Measurements from ENCODE around the gene FREY1. TPM values are rescaled to one million over a fixed set of nuclear protein-coding genes. Genes with fewer than 3 reads are reported as not detected.

FREY1 gene
- total and polyA plus RNA-seq, 2 donors (not counting 1 experiment from before 2014, with no cell fraction given), result 0.83 TPM; not detected in 1

- no peak overlapping the region for H2AFZ ChIP-seq (ENCODE audit: low read length)
- H3K27me3 ChIP-seq (ENCODE audit: control insufficient read depth, insufficient read depth, low read length), result no peaks in the 10 kb centered on the region
- TF ChIP-seq EZH2 (IDR thresholded peaks at IDR 0.05; ENCODE audit: low read length, missing control alignments), result no peak
- peak overlapping the region; percentile 35 for H3K9ac ChIP-seq (ENCODE audit: insufficient read depth, low read length)
- H3K4me1 ChIP-seq (ENCODE audit: control insufficient read depth, extremely low read depth, insufficient read depth, low read length), result peaks cover 31% of the 10 kb centered on the region
- H3K4me2 ChIP-seq (ENCODE audit: extremely low read depth, insufficient read depth, low read length), result peak overlapping the region; percentile 18
- peaks cover 17% of the 10 kb centered on the region for H3K36me3 ChIP-seq (ENCODE audit: control insufficient read depth, insufficient read depth, low read length)
- peak; percentile 82 to 95 for DNase-seq (ENCODE audit: low read depth in 2 of 2)
- H4K20me1 ChIP-seq (ENCODE audit: control insufficient read depth, extremely low read depth, insufficient read depth, low read length), result no peaks in the 10 kb centered on the region
- peak overlapping the region; percentile 93 for H3K27ac ChIP-seq (ENCODE audit: insufficient read depth, low read length)
- H3K79me2 ChIP-seq (ENCODE audit: control insufficient read depth, insufficient read depth, low read length), result peaks cover 6% of the 10 kb centered on the region
- H3K9me3 ChIP-seq (ENCODE audit: control insufficient read depth, insufficient read depth, low read depth, low read length), result no peaks in the 10 kb centered on the region
- H3K4me3 ChIP-seq (replicated peaks in 1 of 4; ENCODE audit: control extremely low read depth in 1 of 4, insufficient read depth in 1 of 4, low read depth in 3 of 4, low read length in 4 of 4), result no peak overlapping the region
These were observed 49.1 kb downstream of the FREY1 start for GRCh38 chr11:45857961-45858474.

Other genes with a start within 250 kb of the FREY1 start
- gene CHST1, start 241.6 kb downstream of the FREY1 start, total RNA-seq, result under 0.01 and 0.26 TPM in 2 replicates
- 0.11 and 0.17 TPM in 2 replicates for gene CHST1, start 241.6 kb downstream of the FREY1 start, polyA plus RNA-seq
- gene SLC35C1, start 102.1 kb downstream of the FREY1 start, total RNA-seq, result 10.4 and 11.8 TPM in 2 replicates
- gene SLC35C1, start 102.1 kb downstream of the FREY1 start, polyA plus RNA-seq, result 6.7 and 6.9 TPM in 2 replicates
- 17.5 and 21.5 TPM in 2 replicates for gene CRY2, start 59.8 kb downstream of the FREY1 start, total RNA-seq
- 8.3 and 8.4 TPM in 2 replicates for gene CRY2, start 59.8 kb downstream of the FREY1 start, polyA plus RNA-seq
- 6.6 and 7.4 TPM in 2 replicates for gene MAPK8IP1, start 21.6 kb downstream of the FREY1 start, total RNA-seq
- gene MAPK8IP1, start 21.6 kb downstream of the FREY1 start, polyA plus RNA-seq, result 3.8 and 5.7 TPM in 2 replicates
- gene PEX16, start 10.6 kb upstream of the FREY1 start, total RNA-seq, result 31.8 and 44.4 TPM in 2 replicates
- 11.0 and 13.8 TPM in 2 replicates for gene PEX16, start 10.6 kb upstream of the FREY1 start, polyA plus RNA-seq
- gene LARGE2, start 15.4 kb upstream of the FREY1 start, total RNA-seq, result not detected in 2 replicates
- not detected in 2 replicates for gene LARGE2, start 15.4 kb upstream of the FREY1 start, polyA plus RNA-seq
- gene PHF21A, start 214.2 kb upstream of the FREY1 start, total RNA-seq, result 13.6 and 21.0 TPM in 2 replicates
- gene PHF21A, start 214.2 kb upstream of the FREY1 start, polyA plus RNA-seq, result 17.0 and 18.5 TPM in 2 replicates